Smooth muscle cell (in vitro differentiated cells): Measurements from ENCODE around the gene RABGAP1. TPM values are rescaled to one million over a fixed set of nuclear protein-coding genes. Genes with fewer than 3 reads are reported as not detected.

Experiments
- DNase-seq: peaks from one replicate; lab custom pipeline; 2025; ENCODE audit not compliant: unreplicated experiment; lab: John Stamatoyannopoulos, UW
- H2AFZ ChIP-seq: fragments of 200-600 bp; sonication (generic); 2 replicates; pipeline ENCODE4 v1.6.0; 2016; ENCODE audit warnings: antibody characterized with exemption, low read depth, mild to moderate bottlenecking
- H3F3A ChIP-seq: fragments of 200-600 bp; sonication (generic); 2 replicates; pipeline ENCODE4 v1.6.0; 2017; ENCODE audit warnings: antibody characterized with exemption, low read depth
- H3K27ac ChIP-seq: fragments of 200-600 bp; sonication (generic); 2 replicates; pipeline ENCODE4 v1.5.1; 2016; ENCODE audit warnings: low read depth, mild to moderate bottlenecking
- H3K27me3 ChIP-seq: fragments of 200-600 bp; sonication (generic); 2 replicates; pipeline ENCODE4 v1.6.1; 2016; ENCODE audit warnings: low read depth, mild to moderate bottlenecking
- H3K36me3 ChIP-seq: fragments of 200-600 bp; sonication (generic); 2 replicates; pipeline ENCODE4 v1.5.1; 2016; ENCODE audit warnings: low read depth
- H3K4me1 ChIP-seq: fragments of 200-600 bp; sonication (generic); 2 replicates; pipeline ENCODE4 v1.5.1; 2016; ENCODE audit warnings: low read depth
- H3K4me2 ChIP-seq: fragments of 200-600 bp; sonication (generic); 2 replicates; pipeline ENCODE4 v1.6.0; 2016; ENCODE audit warnings: mild to moderate bottlenecking
- H3K4me3 ChIP-seq: fragments of 200-600 bp; sonication (generic); 2 replicates; pipeline ENCODE4 v1.5.1; 2016; ENCODE audit warnings: mild to moderate bottlenecking
- H3K79me2 ChIP-seq: fragments of 200-600 bp; sonication (generic); 2 replicates; pipeline ENCODE4 v1.6.0; 2016; ENCODE audit warnings: low read depth, mild to moderate bottlenecking
- H3K9ac ChIP-seq: fragments of 200-600 bp; sonication (generic); 2 replicates; pipeline ENCODE4 v1.6.0; 2016; ENCODE audit warnings: low read depth
- H3K9me3 ChIP-seq: fragments of 200-600 bp; sonication (generic); replicated peaks from 2 replicates; pipeline ENCODE4 v1.5.1; 2016; ENCODE audit warnings: low read depth
- H4K20me1 ChIP-seq: fragments of 200-600 bp; sonication (generic); 2 replicates; pipeline ENCODE4 v1.6.0; 2016; ENCODE audit warnings: low read depth
- WGBS: methylation state at CpG from one replicate; pipeline ENCODE4 v1.1.7; 2016; ENCODE audit warnings: low lambda C conversion rate; 5-methylcytosine and 5-hydroxymethylcytosine counted together
- polyA plus RNA-seq: library from polyadenylated mRNA; unstranded; fragments of >200 nt; fragmentation: Nextera tagmentation; extraction: Ambion mirVana; gene quantifications from 2 replicates; pipeline ENCODE4 v1.2.1, GENCODE V29; 2016
- total RNA-seq: library from RNA; depleted of rRNA; stranded (reverse); fragments of >200 nt; gene quantifications from 2 replicates; pipeline ENCODE4 v1.2.3, GENCODE V29; 2014
- TF ChIP-seq, protein P1 (sequence below): fragments of 200-600 bp; sonication (generic); IDR thresholded peaks from 2 replicates; pipeline ENCODE4 v1.5.1; 2017; ENCODE audit warnings: borderline replicate concordance, mild to moderate bottlenecking, antibody characterized with exemption; ENCODE audit not compliant: insufficient read depth, poor library complexity, severe bottlenecking

The RABGAP1 gene
- total and polyA plus RNA-seq, 2 experiments from 2014 or later = 13.5 to 31.8 TPM

DNA sequence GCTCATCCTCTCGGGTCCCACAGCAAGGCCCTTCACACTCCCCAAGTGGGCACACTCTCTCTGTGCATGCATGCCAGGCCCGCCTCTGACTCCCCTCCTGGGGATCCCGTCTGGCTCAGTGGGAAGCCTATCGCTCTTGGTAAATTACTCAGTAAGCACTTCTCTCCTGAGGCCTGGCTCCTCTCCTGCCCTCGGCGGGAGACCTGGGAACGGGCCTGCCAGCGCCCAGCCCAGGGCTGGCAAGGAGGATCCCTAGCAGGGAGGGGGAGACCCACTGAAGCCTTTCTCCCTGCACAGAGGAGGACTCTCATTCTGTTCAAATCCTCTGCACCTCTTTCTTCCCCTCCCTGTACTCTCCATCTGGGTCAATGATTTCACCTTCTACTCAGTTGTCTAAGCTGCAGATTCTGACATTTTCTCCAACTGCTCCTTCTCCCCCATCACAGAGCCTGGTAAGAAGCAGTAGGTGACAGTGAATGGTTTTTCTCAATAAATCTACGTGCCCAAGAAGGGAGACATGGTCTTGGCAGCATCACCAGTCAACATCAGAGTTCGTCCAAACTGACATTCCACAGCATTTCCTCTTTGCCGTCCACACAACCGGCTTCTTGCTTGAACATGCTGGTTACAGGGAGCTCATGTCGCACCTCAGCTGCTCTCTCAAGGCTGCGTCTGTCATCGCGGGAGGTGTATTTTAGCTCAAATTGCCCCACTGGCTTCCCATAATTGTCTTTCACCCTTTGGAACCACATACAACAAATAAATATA, 174.5 kb downstream of the RABGAP1 start:
- no peaks in the 10 kb centered on the region for H3K9me3 ChIP-seq
- no peak overlapping the region for H3K9ac ChIP-seq
- H3K27me3 ChIP-seq = no peaks in the 10 kb centered on the region
- H3K79me2 ChIP-seq = no peaks in the 10 kb centered on the region
- TF ChIP-seq, protein P1, sequence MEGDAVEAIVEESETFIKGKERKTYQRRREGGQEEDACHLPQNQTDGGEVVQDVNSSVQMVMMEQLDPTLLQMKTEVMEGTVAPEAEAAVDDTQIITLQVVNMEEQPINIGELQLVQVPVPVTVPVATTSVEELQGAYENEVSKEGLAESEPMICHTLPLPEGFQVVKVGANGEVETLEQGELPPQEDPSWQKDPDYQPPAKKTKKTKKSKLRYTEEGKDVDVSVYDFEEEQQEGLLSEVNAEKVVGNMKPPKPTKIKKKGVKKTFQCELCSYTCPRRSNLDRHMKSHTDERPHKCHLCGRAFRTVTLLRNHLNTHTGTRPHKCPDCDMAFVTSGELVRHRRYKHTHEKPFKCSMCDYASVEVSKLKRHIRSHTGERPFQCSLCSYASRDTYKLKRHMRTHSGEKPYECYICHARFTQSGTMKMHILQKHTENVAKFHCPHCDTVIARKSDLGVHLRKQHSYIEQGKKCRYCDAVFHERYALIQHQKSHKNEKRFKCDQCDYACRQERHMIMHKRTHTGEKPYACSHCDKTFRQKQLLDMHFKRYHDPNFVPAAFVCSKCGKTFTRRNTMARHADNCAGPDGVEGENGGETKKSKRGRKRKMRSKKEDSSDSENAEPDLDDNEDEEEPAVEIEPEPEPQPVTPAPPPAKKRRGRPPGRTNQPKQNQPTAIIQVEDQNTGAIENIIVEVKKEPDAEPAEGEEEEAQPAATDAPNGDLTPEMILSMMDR = no peak
- no peak overlapping the region for H3K27ac ChIP-seq
- H3K4me3 ChIP-seq = no peak overlapping the region
- no peak for DNase-seq
- no peaks in the 10 kb centered on the region for H3K36me3 ChIP-seq
- H3F3A ChIP-seq = no peaks in the 10 kb centered on the region
- no peaks in the 10 kb centered on the region for H3K4me1 ChIP-seq
- no peaks in the 10 kb centered on the region for H4K20me1 ChIP-seq
- WGBS = 97% methylated on average over 16 of the region's 16 CpGs
- no peak overlapping the region for H2AFZ ChIP-seq
- H3K4me2 ChIP-seq = no peak overlapping the region

GRCh38 chr9:123116036-123116435, 175.2 kb downstream of the RABGAP1 start:
- Histone ChIP-seq H3K4me2 (no peak overlapping the region), H3K9me3 (no peaks in the 10 kb centered on the region), H3F3A (no peaks in the 10 kb centered on the region), H2AFZ (no peak overlapping the region), H3K36me3 (no peaks in the 10 kb centered on the region), H3K9ac (no peak overlapping the region), H3K27me3 (no peaks in the 10 kb centered on the region), H3K27ac (no peak overlapping the region), H3K79me2 (no peaks in the 10 kb centered on the region), H3K4me1 (peaks cover 7% of the 10 kb centered on the region), H4K20me1 (no peaks in the 10 kb centered on the region), H3K4me3 (no peak overlapping the region)
- 93% methylated on average over 6 of the region's 6 CpGs for WGBS
- TF ChIP-seq, protein P1 = no peak
- no peak for DNase-seq

GRCh38 chr9:123119566-123119965, 178.7 kb downstream of the RABGAP1 start:
- DNase-seq = no peak
- H3K9me3 ChIP-seq = no peaks in the 10 kb centered on the region

More at GRCh38 chr9:123119566-123119965, 178.7 kb downstream of the RABGAP1 start:
- H3K27me3 ChIP-seq = no peaks in the 10 kb centered on the region
- no peak overlapping the region for H3K4me2 ChIP-seq
- no peaks in the 10 kb centered on the region for H3F3A ChIP-seq
- no peak overlapping the region for H2AFZ ChIP-seq
- peaks cover 8% of the 10 kb centered on the region for H3K4me1 ChIP-seq
- no peak overlapping the region for H3K9ac ChIP-seq
- WGBS = 90% methylated on average over 7 of the region's 7 CpGs
- no peaks in the 10 kb centered on the region for H4K20me1 ChIP-seq
- TF ChIP-seq, protein P1 = no peak
- no peaks in the 10 kb centered on the region for H3K36me3 ChIP-seq
- H3K27ac ChIP-seq = no peak overlapping the region
- no peaks in the 10 kb centered on the region for H3K79me2 ChIP-seq
- no peak overlapping the region for H3K4me3 ChIP-seq
